ENCODE data around the gene RNASEL.
A peak's percentile ranks its signal among the peaks of the same experiment; 100 is the strongest.

Gene RNASEL

GRCh38 chr1:182617734-182618351 is 28.8 kb upstream of the RNASEL start:
- no peak for DNase-seq

DNA sequence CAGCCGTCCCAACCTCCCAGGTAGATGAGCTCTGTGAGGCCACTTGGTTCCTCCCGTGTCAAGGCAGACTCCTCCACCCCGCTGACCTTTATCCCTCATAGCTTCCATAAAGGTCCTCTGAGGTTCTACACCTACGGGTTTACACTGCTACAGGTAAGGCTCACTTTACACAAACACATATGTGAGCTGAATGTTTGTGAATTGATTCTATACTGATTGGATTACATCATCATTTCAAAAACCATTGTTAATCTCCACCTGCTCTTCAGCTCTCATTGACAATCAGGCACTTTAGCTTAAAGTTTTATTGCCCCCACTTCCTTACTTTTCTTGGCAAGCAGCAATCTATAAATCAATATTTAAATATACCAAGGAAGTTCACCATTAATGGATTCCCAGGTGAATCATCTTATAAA is 28.0 kb upstream of the RNASEL start:
- no peak for DNase-seq

DNA sequence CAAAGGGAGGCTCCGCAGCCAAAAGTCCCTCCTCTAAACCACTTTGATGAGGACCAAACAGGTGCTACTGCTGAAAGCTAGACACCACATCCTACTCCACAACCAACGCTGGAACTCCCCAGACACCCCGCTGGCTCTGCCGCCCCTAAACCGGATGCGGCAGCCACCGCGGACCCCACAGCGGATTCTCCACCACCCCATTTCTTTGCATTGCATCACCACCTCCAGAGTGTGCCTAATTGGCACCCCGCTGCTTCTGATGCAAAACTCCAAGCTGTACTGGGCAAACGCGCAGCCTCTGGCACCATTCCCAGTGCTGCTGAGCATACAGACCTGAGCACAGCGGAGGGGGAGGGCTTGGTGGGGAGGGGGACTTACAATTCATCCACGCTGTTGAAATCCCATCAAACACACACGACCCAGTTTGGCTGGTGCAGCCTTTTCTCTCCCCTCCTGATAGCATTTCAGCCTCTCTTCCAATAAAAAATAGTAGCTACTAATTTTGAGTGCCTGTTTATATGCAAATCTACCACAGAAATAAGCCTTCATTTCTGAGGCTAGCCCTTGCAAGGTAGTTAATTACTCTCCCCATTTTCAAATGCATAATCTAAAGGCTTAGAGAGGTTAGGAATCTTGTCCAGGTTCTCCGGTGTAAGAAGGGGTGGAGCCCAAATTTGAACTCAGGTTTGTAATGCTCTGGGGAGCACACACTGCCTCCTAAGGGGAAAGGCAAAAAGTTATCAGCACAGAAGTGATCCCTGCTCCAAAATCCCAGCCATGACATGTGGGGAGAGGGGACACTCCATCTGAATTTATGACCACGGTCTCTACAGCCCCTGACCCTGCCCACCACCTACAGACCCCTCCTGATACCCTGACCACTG is 27.3 kb upstream of the RNASEL start:
- peak; percentile 82 for DNase-seq

DNA sequence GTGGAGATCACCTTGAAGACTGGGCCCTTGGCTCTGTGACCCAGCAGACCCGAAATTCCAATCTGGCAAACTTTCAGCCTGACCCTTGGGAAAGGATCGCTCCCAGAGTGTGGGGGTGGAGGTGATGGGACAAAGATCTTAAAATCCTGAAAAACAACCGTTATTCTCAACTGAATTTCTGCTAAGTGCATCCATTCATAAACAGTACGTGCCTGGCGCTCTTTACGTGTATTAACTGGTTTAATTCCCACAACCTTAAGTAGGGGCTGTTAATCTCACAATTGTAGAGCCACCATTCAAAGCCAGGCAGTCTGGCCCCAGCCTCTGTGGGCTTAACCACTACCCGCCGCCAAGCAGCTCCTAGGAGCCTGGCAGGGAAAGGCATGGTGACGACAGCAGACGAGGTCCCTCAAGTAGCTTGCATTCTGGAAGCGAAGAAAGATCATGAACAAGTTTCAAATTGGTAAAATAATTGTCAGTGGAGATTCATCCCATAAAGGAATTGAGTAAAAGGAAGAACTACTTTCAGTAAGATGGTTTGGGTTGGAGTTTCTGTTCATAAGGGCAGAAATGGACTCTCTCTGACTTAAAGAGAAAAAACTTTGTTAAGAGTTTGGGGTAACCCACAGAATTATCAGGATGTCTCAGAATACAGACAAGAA is 26.5 kb upstream of the RNASEL start:
- DNase-seq, result peak; percentile 29

DNA sequence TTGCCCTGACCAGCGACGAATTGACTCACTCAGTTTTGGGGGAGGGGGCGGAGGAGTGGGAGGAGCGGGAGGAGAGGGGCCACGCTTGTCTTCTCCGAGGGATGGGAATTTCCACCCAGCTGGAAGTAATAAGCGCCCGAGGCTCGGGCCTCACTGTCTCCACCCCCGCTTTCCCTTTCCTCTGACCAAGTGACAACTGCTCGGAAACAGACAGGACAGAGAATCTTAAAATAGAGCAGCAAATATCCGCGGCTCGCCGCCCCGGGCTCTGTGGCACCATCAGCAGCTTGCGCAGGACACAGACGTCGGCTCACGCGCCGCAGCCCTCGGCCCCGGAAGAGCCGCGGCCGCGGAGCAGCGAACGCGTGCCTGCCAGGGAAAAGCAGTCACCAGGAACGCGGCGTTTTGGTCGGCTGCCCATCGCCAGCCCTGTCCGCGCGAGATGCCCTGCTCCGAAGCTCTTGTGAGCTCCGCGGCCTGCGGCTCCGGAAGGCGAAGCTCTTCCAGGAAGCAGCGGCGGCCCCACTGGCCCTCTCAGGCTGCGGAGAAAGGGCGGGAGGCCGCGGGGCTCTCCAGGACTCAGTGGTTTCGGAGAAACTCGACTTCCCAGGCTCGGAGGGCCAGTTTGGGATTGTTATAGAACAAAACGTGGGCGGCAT is 25.9 kb upstream of the RNASEL start:
- peak; percentile 73 for DNase-seq

DNA sequence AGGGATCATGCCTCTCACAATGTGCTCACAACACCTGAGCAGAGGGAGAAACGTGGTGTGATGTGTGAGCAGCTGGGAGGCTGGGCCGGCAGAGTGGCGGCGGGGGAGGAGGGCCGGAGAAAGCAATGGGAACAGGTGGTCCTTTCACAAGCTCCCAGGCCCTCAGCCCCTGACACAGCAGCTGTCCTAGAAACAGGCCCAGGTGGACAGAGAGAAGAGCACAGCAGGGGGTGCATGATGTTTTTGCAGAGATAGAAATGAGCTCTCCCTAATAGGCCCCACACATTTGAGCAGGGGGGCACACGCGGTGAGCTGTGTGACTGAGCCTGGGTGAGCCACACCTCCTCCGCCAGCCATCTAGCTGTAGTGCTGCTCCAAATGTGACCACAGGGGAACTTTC is 22.7 kb upstream of the RNASEL start:
- DNase-seq, result no peak

DNA sequence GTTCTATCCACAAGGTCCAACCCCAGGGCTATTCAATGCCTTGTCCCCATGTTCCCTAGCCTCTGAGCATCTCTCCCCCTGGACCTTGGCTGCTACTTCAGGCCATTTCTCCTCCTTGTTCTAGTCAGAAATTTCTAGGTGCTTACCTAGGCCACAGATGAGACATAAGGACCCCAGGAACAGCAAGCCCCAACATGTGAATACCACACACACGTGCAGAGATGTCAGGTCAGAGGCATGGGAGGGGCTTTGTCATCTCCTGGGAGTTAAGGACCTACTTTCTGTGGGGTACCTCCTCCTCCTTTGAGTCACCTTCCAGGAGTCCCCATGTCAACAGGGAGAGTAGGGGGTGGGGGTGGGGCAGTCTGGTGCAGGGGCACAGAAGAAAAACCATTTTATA is 22.3 kb upstream of the RNASEL start:
- DNase-seq, result no peak

DNA sequence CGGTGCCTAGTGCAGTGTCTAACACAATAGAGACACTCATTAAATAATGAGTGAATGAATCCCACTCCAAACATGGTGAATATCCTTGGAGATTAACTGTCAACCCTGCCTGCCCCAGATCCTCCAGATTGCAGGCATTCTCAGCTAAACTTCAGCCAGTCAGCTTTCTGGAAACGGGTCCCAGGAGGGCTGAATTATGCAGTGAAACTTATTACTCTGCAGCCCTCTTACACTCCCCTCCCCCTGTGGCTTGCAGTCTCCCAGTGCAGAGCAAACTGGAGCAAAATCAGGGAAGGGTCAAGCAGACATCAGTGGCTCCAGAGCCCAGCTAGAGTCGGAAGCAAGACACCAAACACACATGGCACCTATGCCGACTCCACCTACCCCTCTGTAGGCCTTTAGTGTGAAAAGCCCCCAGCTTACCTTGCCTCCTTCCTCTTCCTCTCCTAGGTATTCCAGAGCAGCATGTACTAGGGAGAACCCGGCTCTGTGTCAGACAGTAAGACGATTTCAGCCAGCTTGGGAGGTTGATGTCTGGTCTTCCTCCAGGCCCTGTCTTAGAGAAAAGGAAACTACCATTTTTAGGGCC is 21.6 kb upstream of the RNASEL start:
- DNase-seq, result no peak

GRCh38 chr1:182608845-182609610 is 20.0 kb upstream of the RNASEL start:
- no peak for DNase-seq

DNA sequence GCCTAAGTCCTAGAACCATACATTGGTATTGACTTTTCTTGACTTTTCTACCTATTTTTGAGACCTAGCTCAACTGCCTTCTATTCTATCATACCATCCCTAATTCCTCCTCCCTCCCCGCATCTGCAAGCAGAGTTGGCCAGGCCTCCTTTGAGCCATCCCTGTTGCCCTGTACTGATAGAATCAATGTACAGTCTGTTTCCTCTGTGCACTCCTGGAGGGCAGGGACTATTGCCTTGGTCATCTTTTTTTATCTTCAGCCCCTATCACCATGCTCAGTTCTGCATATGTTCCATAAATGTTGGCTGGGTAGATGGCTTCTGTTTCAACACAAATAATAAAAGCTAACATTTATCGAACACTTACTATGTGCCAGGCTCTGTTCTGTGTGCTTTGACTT is 19.2 kb upstream of the RNASEL start:
- no peak for DNase-seq

- DNase-seq, result no peak
These were observed 18.5 kb upstream of the RNASEL start for GRCh38 chr1:182607566-182607965.

DNA sequence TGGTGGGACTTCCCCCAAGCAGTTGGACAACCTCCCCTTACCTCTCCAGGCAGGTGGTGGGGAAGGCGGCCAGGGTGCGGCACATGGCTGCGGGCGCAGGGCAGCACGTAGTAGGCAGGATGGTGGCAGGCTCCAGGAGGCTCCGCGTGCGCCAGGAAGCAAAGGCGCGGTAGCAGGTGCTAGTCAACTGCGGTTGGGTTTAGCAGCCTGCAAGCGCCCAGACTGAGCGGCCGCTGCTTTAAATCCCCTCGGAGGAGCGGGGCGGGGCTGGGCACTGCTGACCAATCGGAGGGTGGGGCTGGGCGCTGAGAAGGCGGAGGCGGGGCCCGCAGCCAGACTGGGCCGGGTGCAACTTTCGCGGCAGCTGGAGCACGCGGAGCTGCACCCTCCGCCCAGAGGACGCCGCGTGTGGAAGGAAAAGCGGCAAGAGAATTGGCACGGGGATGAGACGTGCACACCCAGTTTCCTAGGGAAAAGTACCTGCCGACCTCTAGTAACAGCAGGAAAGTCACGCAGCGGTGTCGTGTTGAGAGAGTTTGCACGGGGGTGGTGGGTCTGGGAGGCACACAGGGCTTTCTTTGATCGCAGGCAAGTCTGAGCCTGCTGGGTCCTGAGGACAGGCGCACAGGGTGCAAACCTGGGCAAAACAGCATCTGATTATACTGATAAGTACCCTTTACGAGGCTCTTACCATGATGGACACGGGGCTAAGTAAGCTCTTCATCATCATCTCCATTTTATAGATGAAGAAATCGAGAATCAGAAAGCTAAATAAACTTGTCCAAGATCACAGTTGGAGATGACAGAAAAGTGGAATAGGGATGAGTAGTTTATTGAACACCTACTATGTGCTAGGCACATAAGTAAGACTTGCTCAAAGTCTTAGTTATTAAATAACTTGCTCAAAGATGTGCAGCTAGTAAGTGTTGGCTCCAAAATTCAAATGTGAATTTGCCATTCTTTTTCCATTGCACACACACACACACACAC is 15.4 kb upstream of the RNASEL start, which contains the start of gene RGS16:
TSS of gene RGS16 (minus strand) at position 215 of the 990 bp plus-strand sequence. CDS start at position 85, 130 bp downstream.
- DNase-seq, result peak; percentile 98

DNA sequence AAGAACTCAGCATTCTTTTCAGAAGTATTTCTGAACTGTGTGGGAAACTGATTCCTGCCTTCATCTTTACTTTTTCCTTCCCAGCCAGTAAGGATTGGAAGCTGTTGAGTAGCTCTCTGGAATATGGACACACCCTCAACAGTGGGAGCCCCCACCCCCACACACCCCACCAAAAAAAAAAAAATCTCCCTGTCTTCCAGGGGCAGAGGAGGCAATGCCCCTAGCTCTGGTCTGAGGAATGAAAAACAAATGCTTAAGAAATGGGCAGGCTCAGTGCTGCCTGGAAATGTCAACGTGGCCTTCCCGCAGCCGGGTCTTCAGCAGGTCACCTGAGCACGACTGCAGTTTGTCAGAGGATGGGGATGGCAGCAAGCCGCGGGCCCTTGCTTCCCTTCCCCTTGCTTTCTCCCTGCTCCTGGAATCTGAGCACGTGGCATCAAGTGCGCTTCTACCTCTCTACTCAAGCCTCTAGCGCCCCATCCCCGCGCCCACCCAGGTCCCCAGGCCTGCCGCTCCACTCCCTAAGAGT is 14.7 kb upstream of the RNASEL start:
- peak; percentile 71 for DNase-seq

- peak; percentile 32 for DNase-seq
These were observed 14.0 kb upstream of the RNASEL start for GRCh38 chr1:182602935-182603645.

DNA sequence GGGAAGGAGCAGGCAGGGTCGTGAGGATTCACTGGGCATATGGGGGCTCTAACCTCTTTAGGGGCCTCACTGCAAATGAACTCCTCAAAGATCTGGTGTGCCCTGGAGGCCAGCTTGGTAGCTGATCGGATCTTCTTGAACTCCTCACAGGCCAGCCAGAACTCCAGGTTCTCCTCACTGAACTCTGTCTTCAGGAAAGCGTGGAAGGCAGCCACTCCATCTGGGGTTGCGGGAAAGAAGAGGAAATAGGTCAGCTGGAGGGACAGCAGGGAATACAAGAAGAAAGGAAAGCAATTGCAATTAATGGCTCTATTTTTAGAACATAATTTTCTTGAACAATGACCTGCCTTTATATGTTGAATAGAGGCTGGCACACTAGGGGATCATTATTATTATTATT is 12.9 kb upstream of the RNASEL start:
- DNase-seq, result no peak

DNA sequence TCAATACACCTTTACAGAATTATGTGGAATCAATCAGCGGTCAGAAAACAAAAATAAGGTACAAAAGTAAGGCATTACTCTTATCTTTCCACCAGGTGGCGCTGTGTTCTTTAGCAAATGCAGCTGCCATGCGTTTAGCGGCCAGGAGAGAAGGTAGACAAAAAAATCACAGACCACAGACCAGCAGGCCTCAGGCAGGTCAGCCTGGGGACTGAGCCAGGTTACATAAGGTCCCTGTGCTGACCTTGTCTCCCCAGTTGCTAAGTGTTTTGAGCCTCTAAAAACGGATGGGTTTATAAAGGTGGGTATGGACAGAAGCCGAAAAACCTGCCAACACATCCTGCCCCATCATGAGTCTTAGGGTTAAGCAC is 12.3 kb upstream of the RNASEL start:
- peak; percentile 93 for DNase-seq

DNA sequence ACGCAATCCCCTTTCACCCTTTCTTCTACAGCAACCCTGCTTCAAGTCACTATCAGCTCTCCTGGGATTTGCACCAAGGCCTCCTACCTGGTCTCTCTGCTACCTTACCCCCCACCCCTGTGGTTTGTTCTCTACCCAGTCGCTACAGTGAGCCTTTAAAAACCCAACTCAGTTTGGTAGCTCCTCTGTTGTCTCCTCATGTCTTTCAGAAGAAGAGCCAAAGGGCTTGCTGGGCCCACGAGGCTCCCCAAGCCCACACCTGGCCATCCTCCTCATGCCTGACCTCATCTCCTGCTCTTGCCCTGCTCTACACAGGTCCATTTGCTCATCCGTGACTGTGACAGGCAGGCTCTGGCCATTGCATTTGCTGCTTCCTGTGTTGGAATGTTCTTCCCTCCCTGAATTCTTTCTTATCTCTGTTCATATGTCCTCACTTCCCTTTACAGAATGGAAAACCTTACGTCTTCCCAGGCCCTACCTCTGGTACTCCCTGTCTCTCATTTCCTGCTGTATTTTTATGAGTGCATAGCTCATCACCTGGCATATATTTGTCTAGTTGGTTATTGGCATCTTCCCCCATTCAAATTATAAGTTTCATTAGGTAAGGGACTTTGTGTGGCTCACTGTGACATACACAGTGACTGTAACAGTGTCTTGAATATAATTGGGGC is 11.8 kb upstream of the RNASEL start:
- DNase-seq, result no peak

GRCh38 chr1:182600036-182600713 is 11.1 kb upstream of the RNASEL start:
- no peak for DNase-seq

DNA sequence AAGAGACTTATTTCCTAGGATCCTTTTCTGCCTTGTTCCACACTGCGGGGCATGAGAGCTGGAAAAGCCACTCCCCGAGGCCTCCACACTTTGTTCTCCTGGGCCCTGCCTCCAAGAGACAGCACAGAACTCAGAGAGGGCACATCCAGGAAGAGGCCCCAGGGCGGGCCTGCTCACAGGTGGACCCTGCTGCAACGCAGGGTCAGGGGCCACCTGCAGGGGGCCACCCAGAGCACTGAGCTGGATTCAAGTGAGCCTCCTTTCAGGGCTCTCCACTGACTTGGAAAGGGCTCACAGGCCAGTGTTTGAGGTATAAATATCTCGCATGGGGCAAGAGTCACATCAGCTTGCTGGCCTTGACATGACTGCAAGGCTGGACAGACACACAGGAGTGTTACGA is 10.3 kb upstream of the RNASEL start:
- peak; percentile 41 for DNase-seq
